Amygdala (tissue), 56 donors: Measurements from ENCODE around the gene KRTAP3-2.

Source experiments
- DNase-seq, 56 donors: peaks; one replicate each; lab custom pipeline; 2025; lab: John Stamatoyannopoulos, UW

Gene KRTAP3-2

DNA sequence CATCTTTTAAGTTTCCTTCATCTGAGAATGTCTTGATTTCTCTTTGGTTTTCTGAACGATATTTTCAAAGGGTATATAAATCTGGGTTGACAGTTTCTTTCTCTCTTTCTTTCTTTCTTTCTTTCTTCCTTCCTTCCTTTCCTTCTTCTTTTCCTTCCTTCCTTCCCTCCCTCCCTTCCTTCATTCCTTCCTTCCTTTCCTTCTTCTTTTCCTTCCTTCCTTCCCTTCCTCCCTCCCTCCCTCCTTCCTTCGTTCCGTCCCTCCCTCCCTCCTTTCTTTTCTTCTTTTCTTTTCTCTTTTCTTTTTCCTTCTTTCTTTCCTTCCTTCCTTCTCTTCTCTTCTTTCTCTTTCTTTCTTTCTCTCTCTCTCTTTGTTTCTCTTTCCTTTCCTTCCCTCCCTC lies 25.3 kb downstream of the KRTAP3-2 start:
- DNase-seq = no peak

DNA sequence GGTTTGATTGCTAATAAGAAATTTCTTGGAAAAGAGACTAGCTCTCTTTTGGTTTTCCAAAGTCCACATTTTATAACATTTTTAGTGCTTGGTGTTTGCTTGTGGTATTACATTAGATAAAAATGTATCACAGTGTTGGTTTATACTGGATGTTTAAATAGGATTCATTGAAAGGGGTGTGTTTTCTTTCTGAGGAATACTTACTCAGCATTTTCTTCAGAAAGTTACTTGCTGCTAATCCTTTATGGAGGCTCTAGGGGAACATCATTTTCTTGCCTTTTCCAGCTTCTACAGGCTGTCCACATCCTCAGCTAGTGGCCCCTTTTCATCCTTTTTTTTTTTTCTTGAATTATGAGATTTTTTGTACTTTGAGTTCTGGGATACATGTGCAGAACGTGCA lies 32.1 kb downstream of the KRTAP3-2 start:
- no peak for DNase-seq

DNA sequence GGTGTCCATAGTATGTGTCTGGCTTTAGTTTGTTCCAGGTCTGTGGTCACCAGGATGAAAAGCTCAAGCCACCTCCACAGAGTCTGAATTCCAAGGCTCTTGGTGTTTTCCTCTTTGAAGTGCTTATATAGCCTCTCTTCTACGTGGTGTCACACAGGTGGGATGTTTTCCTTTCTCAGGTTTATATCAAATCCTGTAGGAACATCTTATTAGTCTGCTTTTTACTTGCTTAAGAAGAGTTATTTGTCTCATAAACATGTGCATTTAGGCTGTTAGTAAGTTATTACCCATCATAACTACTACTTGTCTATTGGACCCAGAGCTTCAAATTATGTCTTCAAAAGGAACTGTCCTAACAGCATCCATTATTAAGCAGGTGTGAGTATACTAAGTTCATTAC lies 32.9 kb downstream of the KRTAP3-2 start, which contains the start of gene KRT39:
KRT39 (minus strand) TSS at position 101 of the 400 bp plus-strand sequence; CDS start at position 9, 92 bp downstream.
- no peak for DNase-seq

DNA sequence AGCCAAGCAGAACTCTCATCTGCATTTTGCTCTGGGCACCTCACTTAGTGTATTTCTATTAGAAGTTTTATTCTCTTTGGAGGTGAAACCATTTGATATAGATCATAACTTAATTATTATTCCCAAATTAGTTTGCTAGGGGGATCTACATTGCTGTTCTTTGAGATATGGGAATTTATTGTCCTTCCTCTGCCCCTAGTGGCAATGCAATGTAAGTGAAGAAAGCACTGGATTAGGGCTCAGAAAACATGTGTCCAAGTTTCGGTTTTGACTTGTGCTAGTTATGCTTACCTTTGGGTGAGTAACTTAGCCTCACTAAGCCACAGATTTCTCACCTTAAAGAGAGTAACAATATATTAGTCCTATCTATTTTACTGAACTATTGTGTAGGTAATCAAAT lies 35.9 kb downstream of the KRTAP3-2 start:
- no peak for DNase-seq

DNA sequence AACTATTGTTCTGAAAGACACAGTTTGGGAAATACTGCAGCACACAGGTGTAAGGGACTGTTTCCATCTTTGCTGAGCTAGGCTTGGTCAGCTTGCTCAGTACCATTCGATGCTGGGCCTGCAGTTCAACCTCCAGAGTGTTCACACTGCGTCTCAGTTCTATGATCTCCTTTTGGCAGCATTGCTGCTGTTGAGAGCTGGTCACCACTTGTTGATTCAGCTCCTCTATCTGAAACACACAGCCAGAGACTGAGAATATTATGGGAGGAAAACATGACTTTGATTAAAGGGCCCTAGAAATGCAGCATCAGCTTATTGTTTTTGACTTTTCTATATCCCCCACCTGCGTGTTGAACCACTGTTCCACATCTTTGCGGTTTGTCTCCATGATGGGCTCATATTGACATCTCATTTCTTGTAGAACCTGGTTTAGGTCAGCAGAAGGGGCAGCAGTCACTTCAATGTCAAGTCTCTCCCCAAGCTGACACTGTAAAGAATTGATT lies 37.6 kb downstream of the KRTAP3-2 start:
- no peak for DNase-seq

DNA sequence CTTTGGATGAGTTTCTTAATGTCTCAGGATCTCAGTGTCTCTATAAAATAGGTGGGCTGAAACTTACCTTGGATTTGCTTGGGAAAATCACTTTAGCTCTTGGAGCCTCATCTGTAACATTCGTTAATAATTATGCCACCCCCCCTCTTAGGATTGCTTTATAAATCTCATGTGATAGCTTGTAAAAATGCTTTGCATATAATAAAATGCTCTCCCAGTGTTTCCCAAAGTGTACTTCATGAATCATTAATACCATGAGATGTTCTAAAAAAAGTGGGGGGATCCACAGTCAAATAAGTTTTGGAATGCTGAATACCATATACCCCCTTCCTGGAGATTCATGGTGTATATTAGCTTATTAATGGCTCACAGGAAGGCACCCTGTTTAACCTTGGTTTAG lies 38.1 kb downstream of the KRTAP3-2 start:
- DNase-seq = no peak

DNA sequence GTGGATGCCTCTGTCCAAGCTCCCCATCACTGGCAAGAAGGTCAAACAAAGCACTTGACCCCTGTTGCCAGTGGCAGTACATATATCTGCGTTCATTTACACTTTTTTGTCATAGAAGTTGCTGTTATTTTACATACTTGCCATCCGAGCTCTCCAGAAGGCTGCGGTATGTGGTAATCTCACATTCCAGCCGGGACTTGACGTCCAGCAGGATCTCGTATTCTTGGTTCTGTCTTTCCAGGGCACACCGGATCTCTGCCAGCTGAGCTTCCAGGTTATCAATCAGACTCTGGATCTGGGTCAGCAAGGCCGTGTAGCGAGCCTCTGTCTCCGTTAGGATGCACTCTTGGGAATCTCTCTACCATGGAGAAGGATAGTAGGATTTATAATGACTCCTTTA lies 39.6 kb downstream of the KRTAP3-2 start:
- no peak for DNase-seq

DNA sequence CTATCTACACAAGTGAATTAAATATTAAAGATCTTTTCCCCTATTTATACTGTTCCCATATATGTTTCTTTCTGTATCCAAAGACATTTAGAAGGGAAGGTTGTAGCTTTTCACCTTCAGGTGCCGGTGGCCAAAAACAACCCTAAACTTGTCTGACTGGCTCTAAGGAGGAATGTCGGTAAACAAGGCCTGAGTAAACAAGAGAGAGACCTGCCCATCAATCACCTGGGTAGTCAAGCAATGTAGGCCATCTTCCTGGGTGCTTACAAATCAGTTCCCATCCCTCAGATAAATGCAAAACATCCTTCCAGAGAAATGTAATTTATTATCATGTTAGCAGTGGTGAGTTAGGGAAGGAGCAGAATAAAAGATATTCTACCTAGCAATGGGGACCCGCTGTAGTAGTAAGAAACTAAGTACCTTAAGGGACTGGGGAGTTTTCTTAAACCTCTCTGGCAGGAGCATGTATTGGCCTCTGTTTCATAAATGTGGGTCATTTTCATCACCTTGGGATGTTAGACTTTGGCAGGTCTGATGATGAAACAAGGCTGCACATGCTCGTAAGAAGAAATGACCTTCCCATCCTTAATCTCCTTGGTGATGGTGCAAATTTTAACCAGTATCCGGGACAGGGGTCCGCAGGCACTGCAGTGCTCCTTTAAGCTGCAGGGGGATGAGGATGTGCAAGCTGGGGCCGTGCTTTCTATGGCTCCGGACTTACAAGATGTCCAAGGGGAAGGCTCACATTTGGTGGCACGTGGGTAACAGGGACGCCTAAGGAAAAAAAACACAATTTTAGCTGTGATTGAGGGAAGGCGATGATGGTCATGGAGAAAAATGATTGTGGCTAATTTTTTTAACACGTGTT lies 41.4 kb downstream of the KRTAP3-2 start:
- no peak for DNase-seq

DNA sequence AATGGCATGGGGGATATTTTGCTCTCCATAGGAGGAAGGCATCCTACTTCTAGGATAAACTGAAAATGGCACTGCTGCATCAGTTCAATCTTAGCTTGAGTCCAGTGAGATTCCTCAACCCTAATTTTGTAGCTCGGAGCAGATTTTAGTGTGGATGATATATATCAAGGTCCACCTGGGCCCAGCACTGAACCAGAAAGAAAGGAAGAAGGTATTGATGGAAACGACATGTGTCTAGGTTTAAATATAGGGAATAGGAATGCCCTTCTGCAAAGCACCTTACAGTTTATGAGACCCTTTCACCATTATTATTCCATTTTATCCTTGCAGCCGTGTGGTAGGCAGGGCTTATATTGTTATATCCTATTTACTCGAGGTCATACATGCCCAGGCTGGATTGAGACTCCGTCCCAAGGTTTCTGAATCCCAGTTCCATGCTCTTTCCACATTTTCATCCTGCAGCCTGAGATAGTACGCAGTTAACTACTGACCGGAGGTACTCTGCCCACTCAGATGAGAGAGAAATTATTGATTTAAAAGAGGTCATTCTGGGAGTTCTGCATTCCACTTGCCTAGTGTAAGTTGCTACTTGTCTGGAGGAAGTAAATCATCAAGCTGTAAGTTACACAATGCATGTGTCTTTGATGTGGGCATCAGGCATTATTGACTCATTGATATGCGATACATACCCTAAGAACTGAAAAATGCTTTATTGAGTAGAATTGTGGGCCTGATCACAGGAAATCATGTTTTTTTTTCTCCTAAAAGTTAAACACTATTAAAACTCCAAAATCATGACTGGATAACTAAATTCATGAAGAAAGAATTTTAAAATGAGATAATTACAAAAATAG lies 43.1 kb downstream of the KRTAP3-2 start:
- DNase-seq = no peak

DNA sequence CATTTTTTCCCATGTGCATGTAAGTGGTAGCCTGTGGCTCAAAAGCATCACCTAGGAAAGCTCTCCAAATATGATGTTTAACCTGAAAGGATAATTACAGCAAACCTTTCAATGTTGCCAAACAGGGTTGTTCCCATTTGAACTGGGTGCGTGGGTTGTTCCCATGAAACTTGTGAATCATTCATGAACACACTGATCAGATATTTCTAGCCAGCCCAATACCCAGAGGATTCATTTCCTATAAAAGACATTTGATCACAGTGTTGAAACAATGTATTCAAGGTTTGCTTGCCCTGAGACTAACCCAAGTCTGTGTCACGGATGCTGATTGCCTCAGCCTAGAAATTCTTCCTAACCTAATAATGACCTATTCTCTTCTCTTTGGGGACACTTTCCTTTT lies 45.8 kb downstream of the KRTAP3-2 start:
- no peak for DNase-seq

DNA sequence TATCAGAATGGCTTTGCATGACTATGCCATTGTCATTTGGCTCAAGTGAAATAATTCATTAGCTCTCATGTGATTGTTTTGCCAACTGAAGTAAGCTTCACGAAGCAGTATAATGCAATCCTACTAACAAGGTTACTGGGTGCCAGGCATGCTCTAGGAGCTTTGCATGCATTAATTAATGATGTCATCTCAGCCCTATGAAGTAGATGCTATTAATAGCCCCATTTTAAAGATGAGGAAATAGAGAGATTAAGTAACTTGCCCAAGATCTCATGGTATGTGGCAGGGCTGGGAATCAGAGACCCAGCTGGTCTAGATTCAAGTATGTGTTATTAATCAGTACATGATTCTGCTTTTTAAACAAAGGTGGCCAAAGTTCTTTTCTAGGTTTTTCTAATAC lies 47.0 kb downstream of the KRTAP3-2 start:
- DNase-seq = no peak

DNA sequence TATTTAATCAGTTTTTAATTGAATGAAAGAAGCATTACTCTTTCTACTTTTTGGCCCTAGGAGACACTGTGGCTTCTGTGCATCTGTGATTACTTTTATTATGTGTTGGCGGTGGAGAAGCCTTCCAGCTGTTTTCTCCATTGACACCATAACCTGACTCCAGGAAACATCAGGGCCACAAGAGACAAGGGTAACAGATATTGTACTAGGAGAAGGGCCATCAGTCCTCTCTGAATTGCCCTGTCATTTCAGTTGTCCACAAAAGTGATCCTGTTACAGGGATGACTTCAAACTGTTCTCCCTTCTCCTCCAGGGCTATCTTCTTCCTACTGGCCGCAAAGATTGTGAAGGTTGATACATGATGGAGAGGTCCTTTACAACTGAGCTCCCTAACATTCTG lies 47.6 kb downstream of the KRTAP3-2 start:
- no peak for DNase-seq

DNA sequence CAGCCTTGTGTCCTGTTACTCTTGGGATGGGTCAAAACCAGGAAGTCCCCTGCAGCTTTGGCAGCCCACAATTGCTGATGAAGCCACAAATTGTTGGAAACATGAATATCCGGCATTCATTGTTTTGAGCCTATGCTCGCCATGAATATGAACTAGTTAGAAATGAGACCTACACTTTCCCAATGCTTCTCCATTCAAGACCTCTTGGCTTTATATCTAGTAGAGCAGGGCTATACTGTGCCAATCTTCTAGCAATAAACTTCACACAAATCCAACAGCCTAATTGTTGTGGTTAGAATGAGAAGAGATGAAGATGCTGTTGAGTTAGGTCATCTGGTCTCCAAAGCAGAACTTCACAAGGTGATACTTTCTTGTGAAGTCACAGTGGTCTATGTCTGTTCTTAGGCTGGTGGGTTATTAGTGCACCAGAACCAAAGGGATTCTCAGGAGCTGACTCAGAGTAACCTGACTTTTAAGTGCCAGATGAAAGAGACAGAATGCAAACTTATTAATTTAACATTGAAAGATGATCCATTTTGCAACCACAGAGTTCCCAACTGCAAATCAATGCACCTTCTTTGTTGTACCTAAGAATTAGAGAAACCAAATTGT lies 48.6 kb downstream of the KRTAP3-2 start:
- DNase-seq = no peak

DNA sequence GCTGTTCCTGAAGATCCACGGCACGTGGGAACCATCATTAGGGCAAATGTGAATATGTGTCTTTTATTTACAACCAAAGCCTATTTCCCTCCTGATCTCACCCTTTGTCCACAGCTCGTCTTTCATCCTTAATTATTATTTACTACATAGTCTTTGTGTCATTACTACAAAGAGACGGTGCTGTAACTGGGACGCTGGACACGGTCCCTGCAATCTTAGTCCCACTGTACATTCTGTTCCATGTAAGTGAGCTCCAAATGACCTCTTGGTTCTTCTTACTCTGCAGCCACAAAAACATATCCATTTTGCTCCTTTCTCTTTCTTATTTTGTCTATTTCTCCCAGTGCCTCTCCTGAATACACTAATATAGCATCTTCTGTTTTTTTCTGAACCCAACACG lies 49.5 kb downstream of the KRTAP3-2 start:
- DNase-seq = no peak

DNA sequence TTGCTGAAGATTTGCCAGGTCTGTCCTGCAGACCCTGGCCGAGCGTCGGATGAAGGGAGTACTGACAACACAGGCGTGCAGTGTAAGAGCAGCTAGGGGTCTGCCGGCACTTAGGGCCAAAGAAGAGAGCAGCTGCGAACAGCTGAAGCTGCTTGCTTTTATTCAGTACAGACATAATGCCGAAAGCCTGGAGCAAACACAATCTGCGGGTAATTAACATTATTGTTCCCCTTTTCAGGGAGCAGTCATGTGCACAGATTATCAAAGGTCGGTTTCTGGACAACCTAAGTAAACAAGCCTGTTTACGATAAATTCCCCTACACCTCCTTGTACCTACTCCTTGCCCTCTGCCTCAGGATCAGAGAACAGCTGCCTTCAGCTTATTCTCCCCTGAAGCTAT lies 50.3 kb downstream of the KRTAP3-2 start:
- DNase-seq = no peak
